NCI-H82 treated with DMSO at 0.1 percent for 48 hours (cell line): ENCODE results near the gene SRP68.
"Not testable (repeated sequence)": the region's sequence is repeated elsewhere in the genome, so short reads cannot be mapped to it uniquely, and the experiment has no call there.

Experiments used
- DNase-seq: peaks from one replicate; lab custom pipeline; 2025; ENCODE audit not compliant: unreplicated experiment; lab: John Stamatoyannopoulos, UW

Gene SRP68

DNA sequence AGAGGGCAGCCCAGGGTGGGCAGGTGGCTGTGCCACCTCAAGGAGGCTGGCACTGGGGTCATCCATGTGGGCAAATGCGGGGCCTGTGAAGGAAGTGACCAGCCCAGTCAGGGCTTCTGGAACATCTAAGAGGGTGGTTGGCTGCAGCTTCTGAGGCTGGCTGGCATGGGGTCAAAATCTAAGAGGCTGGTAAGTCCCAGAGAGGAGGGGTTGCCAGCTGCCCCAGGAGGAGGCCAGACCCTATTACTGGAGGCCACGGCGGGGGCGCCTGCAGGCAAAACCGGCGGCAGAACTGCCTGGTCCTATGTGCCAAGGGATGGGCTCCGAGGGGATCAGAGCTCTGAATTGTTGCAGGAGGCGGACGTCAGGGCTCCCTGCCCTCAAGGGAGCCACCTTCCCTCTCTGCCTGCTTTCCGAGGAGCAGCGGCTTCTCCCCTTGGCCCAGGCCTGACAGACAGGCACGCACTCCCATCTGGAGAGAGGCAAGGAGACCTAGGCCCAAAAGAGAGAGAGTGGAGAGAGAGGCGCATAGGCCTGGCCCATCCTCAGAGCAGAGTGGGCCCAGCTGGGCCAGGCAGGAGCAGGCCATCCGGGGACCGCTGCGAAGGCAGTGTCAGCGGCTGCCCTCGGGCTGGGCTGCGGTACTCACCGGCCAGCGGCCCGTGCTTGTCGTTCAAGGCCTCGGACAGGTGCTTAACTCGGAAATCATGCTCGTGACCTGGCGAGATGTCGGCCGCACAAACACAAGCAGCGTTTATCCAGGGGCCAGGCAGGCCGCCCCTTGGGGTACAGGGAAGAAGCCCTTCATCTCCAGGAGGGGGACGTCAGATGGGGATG, 17.6 kb upstream of the SRP68 start:
- DNase-seq, result no peak

DNA sequence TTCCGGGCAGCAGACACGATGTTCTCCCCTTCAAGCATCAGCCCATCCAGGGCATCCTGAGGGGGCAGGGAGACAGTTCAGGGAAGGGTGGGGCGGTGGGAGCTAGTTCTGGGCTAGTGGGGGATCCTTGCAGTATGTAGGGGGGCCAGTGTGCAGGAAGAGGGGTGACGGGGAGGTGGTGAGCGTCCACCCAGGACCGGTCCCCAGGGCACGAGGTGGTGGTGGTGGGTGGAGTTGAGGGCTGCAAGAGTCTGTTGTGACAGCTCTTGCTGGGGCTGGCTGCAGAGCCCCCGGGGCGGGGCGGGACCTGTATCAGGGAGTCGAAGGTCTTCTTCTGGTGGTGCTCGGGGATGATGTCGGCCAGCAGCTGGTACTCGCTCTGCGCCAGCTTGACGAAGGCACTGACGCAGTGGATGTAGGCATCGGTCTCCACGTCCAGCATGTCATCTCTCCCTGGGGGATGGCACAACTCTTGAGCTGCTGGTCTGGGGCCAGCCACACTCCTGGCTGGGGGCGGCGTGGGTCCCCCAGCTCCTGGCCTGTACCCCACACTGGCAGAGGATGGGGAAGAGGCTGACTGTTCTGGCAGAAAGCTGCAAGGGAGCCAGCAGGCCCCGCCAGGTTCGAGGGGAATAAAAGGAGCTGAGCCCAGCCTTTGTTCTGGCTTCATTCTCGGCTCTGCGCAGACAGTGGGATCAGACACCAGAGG, 16.7 kb upstream of the SRP68 start:
- DNase-seq, result no peak

DNA sequence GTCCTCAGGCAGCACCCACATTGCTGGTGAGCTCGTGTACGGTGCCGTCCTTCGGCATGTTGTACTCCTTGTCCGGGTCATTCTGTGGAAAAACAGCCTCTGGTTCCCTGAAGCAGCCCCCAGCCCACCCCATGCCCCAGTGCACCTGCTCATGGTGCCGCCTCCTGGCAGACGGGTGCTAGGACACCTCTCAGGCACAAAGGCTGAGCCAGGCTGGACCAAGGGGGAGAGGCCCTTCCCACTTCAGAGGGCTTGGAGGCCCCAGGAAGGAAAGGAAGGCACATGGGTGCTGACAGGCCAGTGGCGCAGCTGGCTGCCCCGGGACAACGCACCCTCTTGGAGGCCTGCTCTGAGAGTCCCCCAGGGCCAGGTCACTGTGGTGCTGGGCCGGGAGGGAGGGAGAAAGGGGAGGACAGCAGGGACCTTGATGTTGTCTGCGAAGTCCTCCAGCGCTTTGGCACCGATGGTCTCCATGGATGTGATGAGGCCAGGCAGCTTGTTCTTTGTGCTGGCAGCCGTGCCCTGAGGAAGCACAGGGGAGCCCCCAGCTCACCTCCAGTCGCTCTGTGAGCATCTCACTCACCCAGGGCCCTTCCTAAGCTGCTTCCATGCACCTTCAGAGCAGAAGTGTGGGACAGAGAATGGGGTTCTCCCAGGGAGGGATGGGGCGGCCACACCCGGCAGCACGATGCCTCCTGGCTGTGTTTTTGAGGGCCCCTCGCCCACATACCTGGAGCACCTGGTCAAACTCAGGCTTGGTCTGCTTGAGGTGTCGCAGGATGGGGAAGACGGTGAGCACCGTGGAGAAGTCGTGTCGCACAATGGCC, 15.9 kb upstream of the SRP68 start:
- DNase-seq, result no peak

DNA sequence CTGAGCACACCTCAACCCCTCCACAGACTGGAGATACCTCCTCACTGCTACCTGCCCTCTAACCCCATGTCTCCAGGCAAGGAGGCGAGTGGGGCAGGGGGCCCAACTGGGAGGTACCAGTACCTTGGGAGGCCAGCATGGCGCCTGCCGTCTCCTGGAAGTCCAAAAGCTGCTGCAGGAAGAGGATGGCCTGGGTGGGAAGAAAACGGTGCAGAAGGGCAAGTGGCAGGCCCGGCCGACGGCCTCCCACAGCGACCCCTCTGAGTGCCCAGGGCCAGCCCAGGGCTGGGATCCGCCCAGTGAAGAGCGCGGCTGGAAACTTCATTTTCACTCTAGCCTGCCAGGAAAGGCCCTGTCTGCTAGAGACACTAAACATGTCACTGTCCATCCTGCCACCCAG, 15.2 kb upstream of the SRP68 start:
- DNase-seq, result no peak

DNA sequence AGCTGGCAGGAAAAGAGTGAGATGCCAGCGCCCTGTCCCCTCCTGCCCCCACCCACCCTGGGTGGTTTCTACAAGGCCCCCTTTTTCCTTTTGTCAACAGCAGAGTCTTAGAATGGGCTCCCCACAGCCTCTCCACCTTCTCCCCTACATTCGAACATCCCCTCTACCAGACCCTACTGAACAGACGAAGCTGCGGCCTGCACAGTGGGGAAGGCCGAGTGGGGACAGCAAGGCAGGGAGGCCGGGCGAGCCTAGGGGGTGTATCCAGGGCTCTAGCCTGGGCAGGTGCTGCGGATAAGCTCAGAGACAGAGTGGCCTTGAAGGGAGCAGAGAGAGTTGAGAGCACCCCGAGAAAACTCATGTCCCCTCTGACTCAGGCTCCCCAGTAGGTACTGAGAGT, 14.1 kb upstream of the SRP68 start:
- no peak for DNase-seq

DNA sequence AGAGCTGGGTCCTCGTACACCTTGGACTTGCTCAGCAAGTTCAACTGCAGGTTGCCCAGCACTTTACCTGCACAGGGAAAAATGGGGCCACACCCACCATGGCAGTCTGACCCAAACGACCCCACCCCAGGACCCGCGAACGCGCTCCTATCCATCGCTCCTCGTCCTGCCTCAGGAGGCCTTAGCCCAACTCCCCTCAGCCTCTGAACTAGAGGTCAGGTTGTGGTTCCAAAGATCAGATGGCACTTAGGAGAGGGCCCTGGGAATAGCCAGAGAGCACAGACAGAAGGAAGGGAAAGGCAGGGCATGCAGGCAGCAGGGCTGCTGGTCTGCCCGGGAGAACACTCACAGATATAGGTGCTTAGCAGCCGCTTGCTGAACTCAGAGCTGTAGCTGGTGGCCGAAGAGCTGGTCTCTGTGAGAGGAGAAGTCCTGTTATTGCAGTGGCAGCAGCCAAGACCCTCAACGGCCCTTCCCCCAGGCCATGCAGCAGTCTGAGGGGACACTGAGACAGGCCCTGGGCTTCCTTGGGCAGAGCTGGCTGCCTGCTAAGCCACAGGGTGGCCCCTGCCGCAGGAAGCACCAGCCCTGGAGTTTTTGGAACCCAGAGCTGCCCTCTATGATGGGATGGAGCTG, 13.5 kb upstream of the SRP68 start:
- no peak for DNase-seq

DNA sequence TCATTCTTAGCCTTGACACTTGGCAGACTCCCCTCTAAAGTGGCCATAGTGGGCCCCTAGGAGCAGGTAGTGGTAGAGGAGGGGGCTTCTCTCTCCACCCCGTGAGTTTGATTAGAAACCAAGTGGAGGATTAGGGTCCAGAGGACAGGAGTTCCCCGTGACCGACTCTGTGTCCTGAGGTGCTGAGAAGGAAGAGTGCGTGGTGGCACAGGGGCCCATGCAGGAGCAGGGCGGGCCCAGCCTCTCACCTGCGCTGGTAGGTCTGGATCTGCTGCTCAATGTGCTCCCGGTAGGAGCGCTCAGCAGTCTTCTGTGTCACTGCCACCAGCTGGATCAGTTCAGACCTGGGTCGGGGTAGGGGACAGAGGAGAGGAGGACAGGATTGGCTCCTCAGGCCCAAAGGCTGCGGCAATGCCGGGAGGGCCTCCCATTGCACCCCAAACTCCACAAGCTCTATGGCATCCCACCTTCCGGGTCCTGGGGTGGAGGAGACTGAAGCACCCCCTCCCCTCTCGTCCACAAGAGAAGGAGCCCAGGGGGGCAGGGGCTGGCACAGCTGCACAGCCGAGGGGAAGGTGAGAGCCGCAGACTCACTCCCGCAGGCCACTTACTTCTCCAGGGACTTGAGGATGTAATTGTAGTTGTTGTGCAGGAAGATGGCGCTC, 12.9 kb upstream of the SRP68 start:
- no peak for DNase-seq

DNA sequence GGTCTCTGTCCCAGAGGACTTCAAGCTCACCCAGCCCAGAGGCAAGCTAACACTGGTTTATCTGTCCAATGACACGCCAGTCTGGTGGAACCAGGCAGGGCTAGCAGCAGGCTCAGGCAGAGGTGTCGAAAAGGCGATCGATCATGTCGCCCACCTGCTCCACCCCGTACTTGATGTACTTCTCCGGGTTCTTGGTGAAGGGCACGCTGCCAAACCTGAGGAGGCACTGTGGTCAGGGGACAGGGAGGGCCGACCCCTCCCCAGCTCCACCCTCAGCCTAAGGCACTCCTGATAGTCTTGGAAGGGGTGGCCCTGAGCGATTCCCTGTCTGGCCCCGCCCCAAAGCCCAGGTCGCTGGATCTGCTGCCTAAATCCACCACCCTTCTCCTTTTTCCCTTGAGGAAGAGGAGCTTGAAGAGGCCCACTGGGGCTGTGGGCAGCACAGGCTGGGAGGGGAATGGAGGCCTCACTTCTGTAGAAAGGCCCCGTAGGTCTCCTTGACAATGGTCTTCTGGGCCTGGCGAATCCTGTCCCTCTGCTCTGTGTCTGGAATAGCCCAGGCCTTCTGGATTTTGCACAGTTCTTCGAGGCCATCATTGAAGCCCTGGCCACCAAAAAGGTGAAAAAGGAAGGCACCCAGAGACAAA, 11.3 kb upstream of the SRP68 start:
- no peak for DNase-seq

DNA sequence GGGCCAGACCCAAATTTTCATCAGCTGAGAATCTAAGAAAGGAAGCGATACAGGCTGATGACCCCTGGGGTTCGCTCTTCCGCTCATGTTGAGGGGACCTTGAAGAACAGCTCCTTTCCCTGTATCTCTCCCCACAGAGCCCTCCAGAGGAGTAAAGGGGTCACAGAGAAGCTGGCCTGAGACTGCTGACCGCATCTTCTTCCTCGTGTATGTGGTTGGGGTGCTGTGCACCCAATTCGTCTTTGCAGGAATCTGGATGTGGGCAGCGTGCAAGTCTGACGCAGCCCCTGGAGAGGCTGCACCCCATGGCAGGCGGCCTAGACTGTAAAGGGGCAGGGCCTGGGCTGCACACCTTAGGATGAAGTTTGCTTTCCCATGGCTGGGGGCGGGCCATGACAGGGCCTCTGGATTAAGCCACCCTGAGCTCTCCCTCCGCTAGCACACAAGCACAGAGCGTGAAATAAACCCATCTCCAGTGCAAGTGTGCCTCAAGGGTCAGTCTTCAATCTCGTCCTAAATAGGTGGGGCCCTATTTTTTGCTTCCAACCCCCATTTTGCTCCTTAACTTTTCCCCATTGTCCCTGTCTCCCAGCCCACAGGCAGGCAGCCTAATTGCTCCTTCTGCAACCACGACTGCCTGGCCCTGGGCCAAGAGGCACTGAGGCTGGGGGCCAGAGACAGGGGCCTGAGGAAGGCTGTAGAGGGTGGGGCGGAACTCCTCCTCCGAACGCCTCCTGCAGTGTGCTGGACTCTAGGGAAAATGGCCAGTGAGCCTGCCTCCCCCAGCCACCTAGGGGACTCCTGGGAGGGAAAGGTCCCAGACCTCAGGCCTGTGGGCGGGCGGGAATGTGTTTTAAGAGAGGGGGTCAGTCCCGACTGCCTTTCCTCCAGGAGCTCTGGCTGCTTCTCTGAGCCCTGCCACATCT, 10.3 kb upstream of the SRP68 start:
- no peak for DNase-seq

DNA sequence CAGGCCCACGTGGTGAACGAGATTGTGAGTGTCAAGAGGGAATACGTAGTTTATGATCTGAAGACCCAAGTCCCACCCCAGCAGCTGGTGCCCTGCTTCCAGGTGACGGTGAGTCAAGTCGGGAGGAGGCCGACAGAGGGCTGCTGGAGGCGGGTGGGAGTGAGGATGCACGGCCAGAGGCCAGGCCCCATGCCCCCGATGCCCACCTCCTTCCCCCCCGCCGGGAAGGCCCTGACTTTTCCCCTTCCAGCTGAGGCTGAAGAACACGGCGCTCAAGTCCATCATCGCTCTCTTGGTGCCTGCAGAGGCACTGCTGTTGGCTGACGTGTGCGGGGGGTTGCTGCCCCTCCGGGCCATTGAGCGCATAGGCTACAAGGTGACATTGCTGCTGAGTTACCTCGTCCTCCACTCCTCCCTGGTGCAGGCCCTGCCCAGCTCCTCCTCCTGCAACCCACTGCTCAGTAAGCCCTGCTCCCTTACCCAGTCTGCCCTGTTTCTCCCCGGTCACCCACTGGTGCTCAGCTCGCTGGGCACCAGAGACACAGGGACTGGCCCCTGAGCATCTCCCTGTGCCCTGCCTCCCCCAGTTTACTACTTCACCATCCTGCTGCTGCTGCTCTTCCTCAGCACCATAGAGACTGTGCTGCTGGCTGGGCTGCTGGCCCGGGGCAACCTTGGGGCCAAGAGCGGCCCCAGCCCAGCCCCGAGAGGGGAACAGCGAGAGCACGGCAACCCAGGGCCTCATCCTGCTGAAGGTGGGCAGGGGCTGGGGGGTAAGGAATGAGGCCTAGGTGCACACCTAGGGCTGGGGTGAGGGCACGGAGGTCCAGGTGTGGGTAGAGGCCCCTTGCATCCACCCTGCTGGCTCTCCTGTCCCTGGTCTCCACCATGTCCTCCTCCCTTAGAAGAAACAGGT, 9.2 kb upstream of the SRP68 start:
- DNase-seq, result no peak

DNA sequence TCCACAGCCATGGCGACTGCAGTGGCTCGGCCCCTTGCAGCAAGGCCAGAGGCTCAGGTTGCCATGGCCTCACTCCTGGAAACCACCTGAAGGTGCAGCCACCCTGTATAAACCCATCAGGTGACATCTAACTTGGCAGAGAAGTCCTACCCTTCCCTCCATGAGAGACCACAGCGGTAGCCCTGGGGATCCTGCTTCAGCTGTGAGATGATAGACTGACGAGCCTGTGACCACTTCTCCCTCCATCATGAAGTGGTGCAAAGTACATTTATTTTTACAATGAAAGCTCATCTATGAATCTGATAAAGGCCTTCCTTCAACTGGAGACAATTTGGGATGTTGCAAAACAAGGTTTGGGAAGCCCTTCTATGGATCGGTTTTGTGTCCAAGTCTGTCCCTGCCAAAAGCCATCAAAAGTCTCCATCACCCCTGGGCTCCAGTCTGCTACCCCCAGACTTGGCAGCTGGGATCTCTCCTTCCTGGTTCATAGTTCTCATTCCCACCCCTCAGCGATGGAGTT, 8.5 kb upstream of the SRP68 start:
- DNase-seq, result no peak

DNA sequence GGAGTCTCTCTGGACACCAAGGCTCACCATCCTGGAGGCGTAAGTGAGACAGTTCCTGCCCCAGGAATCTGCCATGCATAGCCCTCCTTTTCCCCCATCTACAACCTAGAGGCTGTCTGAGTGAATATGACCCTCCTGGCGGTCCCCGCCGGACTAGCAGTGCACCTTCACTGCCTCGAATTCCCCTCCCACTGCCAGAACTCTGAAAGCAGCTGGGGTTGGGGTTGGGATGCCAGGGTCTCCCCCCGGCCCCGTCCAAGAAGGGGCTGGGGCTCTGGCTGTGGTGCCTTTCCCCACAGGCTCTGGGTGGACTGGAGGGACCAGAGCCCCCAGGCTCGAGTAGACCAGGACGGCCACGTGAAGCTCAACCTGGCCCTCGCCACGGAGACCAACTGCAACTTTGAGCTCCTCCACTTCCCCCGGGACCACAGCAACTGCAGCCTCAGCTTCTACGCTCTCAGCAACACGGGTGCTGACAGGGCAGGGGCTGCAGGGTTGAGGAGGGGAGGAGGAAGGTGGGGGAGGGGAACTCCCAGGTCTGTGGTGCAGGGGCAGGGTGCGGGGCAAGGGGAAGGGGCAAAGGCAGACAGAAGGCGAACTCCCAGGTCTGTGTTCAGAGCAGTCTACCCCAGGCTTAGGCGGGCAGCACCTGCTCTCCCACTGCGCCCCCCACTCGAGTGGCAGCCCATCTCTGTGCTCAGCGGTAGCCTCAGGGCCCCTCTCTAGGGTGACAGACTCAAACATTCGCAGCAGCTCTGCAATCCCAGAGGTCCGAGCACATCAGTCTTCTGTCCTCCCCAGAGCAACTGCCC, 7.8 kb upstream of the SRP68 start:
- DNase-seq, result no peak

DNA sequence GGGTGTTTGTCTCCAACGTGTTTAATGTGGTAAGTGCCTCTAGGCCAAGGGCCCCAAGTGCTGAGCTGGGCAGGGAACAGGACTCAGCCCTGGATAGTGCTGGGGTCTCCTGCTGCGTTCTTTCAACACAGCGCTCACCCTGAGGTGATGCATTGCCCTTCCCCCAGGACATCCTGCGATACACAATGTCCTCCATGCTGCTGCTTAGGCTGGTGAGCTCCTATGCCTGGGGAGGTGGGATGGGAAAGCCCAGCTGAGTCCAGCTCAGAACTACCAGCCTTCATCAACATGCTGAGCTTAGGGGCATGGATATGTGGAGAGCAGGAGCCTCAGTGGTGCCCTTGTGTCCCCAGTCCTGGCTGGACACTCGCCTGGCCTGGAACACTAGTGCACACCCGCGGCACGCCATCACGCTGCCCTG, 7.2 kb upstream of the SRP68 start:
- DNase-seq, result no peak

DNA sequence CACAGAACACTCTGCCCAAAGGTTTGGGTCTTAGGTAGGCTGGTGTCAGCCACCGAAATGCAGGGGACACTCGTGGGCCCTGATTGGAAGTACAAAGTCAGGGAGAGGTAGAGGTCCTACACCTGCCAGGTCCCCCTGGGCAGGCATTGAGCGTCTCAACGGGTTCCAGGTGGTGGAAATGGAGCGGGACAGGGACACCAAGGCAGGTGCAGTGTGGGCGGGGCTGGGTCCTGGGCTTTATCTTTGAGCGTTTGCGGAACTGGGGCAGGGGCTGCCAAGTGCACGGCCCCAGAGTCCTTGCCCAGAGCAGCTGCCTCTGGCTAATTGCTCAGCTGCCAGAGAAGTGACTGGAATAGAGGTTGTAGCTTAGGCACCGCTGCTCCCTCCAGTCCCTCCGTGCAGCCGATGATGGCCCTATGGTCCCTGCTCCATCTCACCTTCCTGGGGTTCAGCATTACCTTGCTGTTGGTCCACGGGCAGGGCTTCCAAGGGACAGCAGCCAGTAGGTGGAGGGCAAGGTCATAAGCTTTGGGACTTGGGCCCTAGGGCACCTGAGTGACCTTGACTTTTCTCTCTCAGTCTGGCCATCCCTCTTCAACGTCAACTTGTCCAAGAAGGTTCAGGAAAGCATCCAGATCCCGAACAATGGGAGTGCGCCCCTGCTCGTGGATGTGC, 6.7 kb upstream of the SRP68 start, which contains the start of gene ZACN:
Gene ZACN (plus strand): TSS at position 323 of the 675 bp plus-strand sequence. CDS start 83 bp downstream, at position 406.
- DNase-seq, result no peak

DNA sequence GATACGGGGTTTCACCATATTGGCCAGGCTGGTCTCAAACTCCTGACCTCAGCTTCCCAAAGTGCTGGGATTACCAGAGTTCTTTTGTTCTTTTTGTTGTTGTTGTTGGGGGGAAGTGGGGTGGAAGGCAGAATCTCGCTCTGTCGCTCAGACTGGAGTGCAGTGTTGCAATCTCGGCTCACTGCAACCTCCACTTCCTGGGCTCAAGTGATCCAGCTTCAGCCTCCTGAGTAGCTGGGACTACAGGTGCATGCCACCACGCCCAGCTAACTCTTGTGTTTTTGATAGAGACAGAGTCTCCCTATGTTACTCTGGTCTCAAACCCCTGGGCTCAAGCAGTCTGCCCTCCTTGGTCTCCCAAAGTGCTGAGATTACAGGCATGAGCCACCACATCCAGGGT, 6.1 kb upstream of the SRP68 start:
- DNase-seq, result not testable (repeated sequence)

DNA sequence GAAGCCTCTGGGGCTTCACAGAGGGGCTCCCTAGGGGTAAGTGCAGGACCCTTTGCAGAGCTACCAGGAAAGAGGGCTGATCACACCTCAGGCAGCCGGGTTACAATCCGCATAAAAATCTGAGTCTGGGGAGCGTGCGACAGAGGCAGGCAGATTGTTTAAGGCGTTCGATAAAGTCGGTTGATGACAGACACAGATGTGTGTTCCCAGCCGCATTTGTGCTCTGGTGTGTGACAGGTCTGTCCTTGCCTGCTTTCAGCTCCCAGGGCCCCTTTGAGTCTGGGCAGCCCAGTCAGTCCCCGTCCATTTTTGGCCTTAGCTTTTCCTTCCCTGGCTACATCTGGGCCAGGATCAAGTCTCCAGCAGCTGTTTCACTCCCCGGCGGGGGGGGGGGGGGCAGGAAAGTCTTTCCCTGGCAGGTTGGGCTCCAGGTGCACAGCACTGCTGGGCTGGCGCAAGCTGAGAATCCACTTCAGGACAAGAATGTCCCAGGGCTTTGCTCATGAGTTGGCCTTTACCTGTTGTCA, 5.3 kb upstream of the SRP68 start:
- no peak for DNase-seq
